HepG2 (cell line): ENCODE results near the gene TGM1. TPM values are rescaled to one million over a fixed set of nuclear protein-coding genes. Genes with fewer than 3 reads are reported as not detected.
A peak's percentile ranks its signal among the peaks of the same experiment; 100 is the strongest.

Experiments used
- ATAC-seq: fragments of 200-7000 bp; cut with Tn5 transposase; 3 replicates; pipeline ENCODE4 v1.9.1; 2020; ENCODE audit warnings: mild to moderate bottlenecking, moderate library complexity
- BruUV-seq: library from RNA; stranded (reverse); fragments of 400-500 nt; replicated peaks from 2 replicates; lab custom pipeline; 2021; lab: Mats Ljungman, UMichigan
- CTCF ChIA-PET: fragments of 300-600 bp; formaldehyde crosslinking; extraction: SDS; loops from one replicate; lab custom pipeline; 2021; ENCODE audit warnings: low total read pairs, inconsistent platforms, low intra/inter-chr PET ratio; lab: Yijun Ruan, JAX
- POLR2A ChIA-PET: fragments of 350-600 bp; sonication (Branson Sonifier 250); formaldehyde crosslinking; loops from one replicate; lab custom pipeline; 2020; ENCODE audit warnings: antibody characterized with exemption, inconsistent platforms; lab: Yijun Ruan, JAX
- DNase-seq: peaks from one replicate; pipeline ENCODE4 v3.0.0-alpha.2; 2015; ENCODE audit warnings: low spot score
- FAIRE-seq: peaks from 3 replicates; lab custom pipeline; 2011; peaks lifted over from hg19 to GRCh38; lab: Jason Lieb, UNC
- H2AFZ ChIP-seq: one replicate; pipeline ENCODE4 v1.6.1; 2011; ENCODE audit warnings: low read length, inconsistent platforms
- H3K27ac ChIP-seq: fragments of 300-600 bp; 3 replicates; pipeline ENCODE4 v1.8.0; 2011; ENCODE audit warnings: mixed run types, mild to moderate bottlenecking, mixed read lengths, low read length, inconsistent platforms; ENCODE audit not compliant: insufficient read depth; ENCODE audit errors: extremely low read length
- H3K27me3 ChIP-seq, 2 experiments: fragments of 200-600 bp in 1 of 2; 2 replicates in 1 of 2; 3 replicates in 1 of 2; pipeline versions ENCODE4 v1.6.0 to v1.8.0; 2011; ENCODE audit warnings: low read length in 2 of 2, mild to moderate bottlenecking in 2 of 2, moderate library complexity in 2 of 2, inconsistent platforms in 1 of 2; ENCODE audit not compliant: insufficient read depth in 2 of 2, control insufficient read depth in 1 of 2
- H3K36me3 ChIP-seq, 2 experiments: fragments of 200-600 bp in 1 of 2; replicated peaks in 1 of 2; 2 replicates in 1 of 2; 3 replicates in 1 of 2; pipeline versions ENCODE4 v1.5.1 to v1.8.0; 2011; ENCODE audit warnings: low read length in 2 of 2, inconsistent platforms in 1 of 2; ENCODE audit not compliant: insufficient read depth in 2 of 2, control insufficient read depth in 1 of 2
- H3K4me1 ChIP-seq: 2 replicates; pipeline ENCODE4 v1.5.1; 2012; ENCODE audit warnings: low read length, inconsistent platforms; ENCODE audit not compliant: insufficient read depth
- H3K4me2 ChIP-seq: 2 replicates; pipeline ENCODE4 v1.6.0; 2011; ENCODE audit warnings: low read depth, low read length, inconsistent platforms
- H3K4me3 ChIP-seq, 3 experiments: fragments of 200-600 bp in 1 of 3; sonication (generic), shearing (Covaris generic) in 1 of 3; replicated peaks in 1 of 3; 2 replicates each; pipeline ENCODE4 v1.5.1; 2011 to 2016; ENCODE audit warnings: low read length in 3 of 3, inconsistent platforms in 2 of 3, low read depth in 2 of 3, mild to moderate bottlenecking in 2 of 3, control low read depth in 1 of 3, mixed read lengths in 1 of 3; ENCODE audit not compliant: insufficient read depth in 1 of 3
- H3K79me2 ChIP-seq: one replicate; pipeline ENCODE4 v1.6.1; 2011; ENCODE audit warnings: low read length, inconsistent platforms; ENCODE audit not compliant: insufficient read depth
- H3K9ac ChIP-seq: 2 replicates; pipeline ENCODE4 v1.6.0; 2011; ENCODE audit warnings: mild to moderate bottlenecking, low read depth, low read length, inconsistent platforms; ENCODE audit not compliant: insufficient read depth
- H3K9me3 ChIP-seq: 2 replicates; pipeline ENCODE4 v1.5.1; 2012; ENCODE audit warnings: mild to moderate bottlenecking, low read length
- H4K20me1 ChIP-seq: 2 replicates; pipeline ENCODE4 v1.6.0; 2011; ENCODE audit warnings: inconsistent platforms, mild to moderate bottlenecking, low read length, moderate library complexity; ENCODE audit not compliant: insufficient read depth
- AGO2 ChIP-seq: fragments of 200-400 bp; formaldehyde crosslinking; optimal IDR thresholded peaks from 2 replicates; pipeline ENCODE3; 2017; ENCODE audit warnings: mild to moderate bottlenecking, low read depth, low read length, moderate library complexity
- FOXA1 ChIP-seq, 2 experiments: fragments of 450-650 bp in 1 of 2; sonication (generic) in 1 of 2; formaldehyde crosslinking in 1 of 2; IDR thresholded peaks; 2 replicates each; pipeline versions ENCODE4 v1.4.0 to v1.6.1; 2016 to 2020; ENCODE audit warnings: missing genetic modification reagents in 1 of 2
- GTF3A ChIP-seq: sonication (generic); formaldehyde crosslinking; conservative IDR thresholded peaks from 2 replicates; pipeline ENCODE4 v1.4.0; 2020; ENCODE audit warnings: mild to moderate bottlenecking, missing genetic modification reagents
- ZNF768 ChIP-seq: sonication (generic); formaldehyde crosslinking; IDR thresholded peaks from 2 replicates; pipeline ENCODE4 v1.4.0; 2020; ENCODE audit warnings: missing genetic modification reagents
- WGBS: methylation state at CpG from one replicate; pipeline ENCODE4 v1.1.6; 2017; ENCODE audit warnings: low lambda C conversion rate; 5-methylcytosine and 5-hydroxymethylcytosine counted together
- in situ Hi-C: cut with HindIII; loops from 2 replicates; pipeline ENCODE4 v1.10.0; 2017; ENCODE audit warnings: low pct_unique_long_range_greater_than_20kb; ENCODE audit not compliant: extremely low pct_ligation_motif_present
- intact Hi-C: fragments of 100-400 bp; cut with micrococcal nuclease; formaldehyde crosslinking; loops from one replicate; pipeline ENCODE4 v1.10.0; 2022; ENCODE audit not compliant: unreplicated experiment
- polyA plus RNA-seq, 8 experiments: library from polyadenylated mRNA; depleted of rRNA in 3 of 8; stranded (reverse) in 7 of 8; unstranded in 1 of 8; fragments of >200 nt; fragmentation: Illumina TruSeq in 4 of 8; extraction: Trizol in 4 of 8; gene quantifications; 2 replicates each; pipeline versions ENCODE4 v1.2.1 to v1.2.3, GENCODE V29; 2011 to 2016; ENCODE audit warnings: low read depth in 4 of 8, missing spikeins in 1 of 8, mixed read lengths in 1 of 8; ENCODE audit not compliant: insufficient read depth in 1 of 8
- total RNA-seq, 5 experiments: library from RNA; depleted of rRNA; stranded (reverse); fragments of >200 nt; fragmentation: Illumina TruSeq; extraction: Trizol; gene quantifications; 2 replicates each; pipeline ENCODE4 v1.2.3, GENCODE V29; 2016; ENCODE audit warnings: low read depth in 1 of 5
- TF ChIP-seq, protein P1 (sequence below): sonication (generic); formaldehyde crosslinking; IDR thresholded peaks from 2 replicates; pipeline ENCODE4 v1.5.1; 2020; ENCODE audit warnings: mild to moderate bottlenecking, missing genetic modification reagents
- TF ChIP-seq, protein P2 (sequence below): sonication (generic); formaldehyde crosslinking; conservative IDR thresholded peaks from 2 replicates; pipeline ENCODE4 v1.8.0; 2022; ENCODE audit warnings: mild to moderate bottlenecking, moderate library complexity, missing genetic modification reagents
- TF ChIP-seq, protein P3 (sequence below): sonication (generic); formaldehyde crosslinking; IDR thresholded peaks from 2 replicates; pipeline ENCODE4 v1.8.0; 2023; ENCODE audit warnings: mild to moderate bottlenecking, missing genetic modification reagents
- TF ChIP-seq, protein P4 (sequence below): sonication (generic); formaldehyde crosslinking; IDR thresholded peaks from 2 replicates; pipeline ENCODE4 v1.4.0; 2020; ENCODE audit warnings: missing genetic modification reagents

TGM1 gene
- total and polyA plus RNA-seq, 2 of the 13 experiments (the other 11 are each of a cell fraction or from before 2014, with no cell fraction given): 3.2 to 10.6 TPM

DNA sequence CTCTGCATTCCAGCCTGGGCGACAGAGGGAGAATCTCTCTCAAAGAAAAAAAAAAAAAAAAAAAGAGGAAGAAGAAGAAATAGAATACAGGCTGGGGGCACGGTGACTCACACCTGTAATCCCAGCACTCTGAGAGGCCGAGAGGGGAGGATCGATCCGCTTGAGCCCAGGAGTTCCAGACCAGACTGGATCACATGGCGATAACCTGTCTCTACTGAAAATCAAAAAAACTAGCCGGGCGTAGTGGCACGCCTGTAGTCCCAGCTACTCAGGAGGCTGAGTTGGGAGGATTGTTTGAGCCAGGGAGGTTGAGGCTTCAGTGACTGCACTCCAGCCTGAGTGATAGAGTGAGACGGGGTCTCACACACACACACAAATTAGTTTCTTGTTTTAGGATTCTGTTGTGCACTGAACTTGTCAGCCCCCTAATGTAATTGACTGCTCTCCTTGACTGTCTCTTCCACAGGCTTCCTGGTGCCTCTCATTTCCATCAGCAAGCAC, 19.6 kb downstream of the TGM1 start:
- H3K27ac ChIP-seq: peak overlapping the region; percentile 91
- FAIRE-seq (peak; percentile 15), ATAC-seq (peak; percentile 12), DNase-seq (peak; percentile 72)
- peak overlapping the region; percentile 77 for H3K9ac ChIP-seq
- H3K9me3 ChIP-seq: no peaks in the 10 kb centered on the region
- in situ Hi-C loops: loop anchor here (5.0 to 10.0 kb wide), 2 partner anchors 54 to 191 kb away; partner anchors contain the start of genes DHRS1 and NOP9
- H3K4me1 ChIP-seq: peaks cover 47% of the 10 kb centered on the region
- H3K36me3 ChIP-seq: peaks cover 18 to 28% of the 10 kb centered on the region in 2 experiments
- intact Hi-C loops: loop anchor here (1.0 to 2.0 kb wide), 5 partner anchors 28 to 187 kb away; partner anchors contain the start of genes IPO4 and RABGGTA
- ChIA-PET POLR2A (interaction anchor here (0.7 to 18.0 kb wide), 42 partner anchors 9 to 937 kb away, joined by 3 to 850 read pairs (median 20); partner anchors contain the start of genes BCL2L2, CBLN3, CHMP4A and CIDEB), CTCF (interaction anchor here (1.3 to 5.4 kb wide), 9 partner anchors 9 to 188 kb away, joined by 3 to 217 read pairs (median 7); partner anchors contain the start of genes CIDEB, DHRS1, MDP1 and NOP9)
- H3K4me2 ChIP-seq: peak overlapping the region; percentile 87
- H4K20me1 ChIP-seq: 0 out of 2 replicates have a peak, but pooled peaks cover 3% of the 10 kb centered on the region
- WGBS: 29% methylated on average over 10 of the region's 10 CpGs
- no peaks in the 10 kb centered on the region; a peak in 1 of 5 replicates for H3K27me3 ChIP-seq
- peak overlapping the region; percentile 58 for H2AFZ ChIP-seq
- no TSS peak for BruUV-seq
- peak overlapping the region; percentile 47 to 81 (median 71) for H3K4me3 ChIP-seq
- H3K79me2 ChIP-seq: peaks cover 11% of the 10 kb centered on the region
- TF ChIP-seq, protein P1, sequence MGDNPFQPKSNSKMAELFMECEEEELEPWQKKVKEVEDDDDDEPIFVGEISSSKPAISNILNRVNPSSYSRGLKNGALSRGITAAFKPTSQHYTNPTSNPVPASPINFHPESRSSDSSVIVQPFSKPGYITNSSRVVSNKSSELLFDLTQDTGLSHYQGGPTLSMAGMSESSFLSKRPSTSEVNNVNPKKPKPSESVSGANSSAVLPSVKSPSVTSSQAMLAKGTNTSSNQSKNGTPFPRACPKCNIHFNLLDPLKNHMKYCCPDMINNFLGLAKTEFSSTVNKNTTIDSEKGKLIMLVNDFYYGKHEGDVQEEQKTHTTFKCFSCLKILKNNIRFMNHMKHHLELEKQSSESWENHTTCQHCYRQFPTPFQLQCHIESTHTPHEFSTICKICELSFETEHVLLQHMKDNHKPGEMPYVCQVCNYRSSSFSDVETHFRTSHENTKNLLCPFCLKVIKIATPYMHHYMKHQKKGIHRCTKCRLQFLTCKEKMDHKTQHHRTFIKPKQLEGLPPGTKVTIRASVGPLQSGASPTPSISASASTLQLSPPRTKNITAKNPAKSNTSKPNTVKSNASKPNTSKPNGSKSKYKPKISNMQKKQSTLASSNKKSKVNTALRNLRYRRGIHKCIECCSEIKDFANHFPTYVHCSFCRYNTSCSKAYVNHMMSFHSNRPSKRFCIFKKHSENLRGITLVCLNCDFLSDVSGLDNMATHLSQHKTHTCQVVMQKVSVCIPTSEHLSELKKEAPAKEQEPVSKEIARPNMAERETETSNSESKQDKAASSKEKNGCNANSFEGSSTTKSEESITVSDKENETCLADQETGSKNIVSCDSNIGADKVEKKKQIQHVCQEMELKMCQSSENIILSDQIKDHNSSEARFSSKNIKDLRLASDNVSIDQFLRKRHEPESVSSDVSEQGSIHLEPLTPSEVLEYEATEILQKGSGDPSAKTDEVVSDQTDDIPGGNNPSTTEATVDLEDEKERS (CRISPR knock-in tag): no peak
- no peak for TF ChIP-seq FOXA1 (IDR thresholded peaks at IDR 0.05)
- no peak for TF ChIP-seq FOXA1 (CRISPR knock-in tag; IDR thresholded peaks at IDR 0.05)
- no peak for TF ChIP-seq ZNF768
- TF ChIP-seq, protein P2, sequence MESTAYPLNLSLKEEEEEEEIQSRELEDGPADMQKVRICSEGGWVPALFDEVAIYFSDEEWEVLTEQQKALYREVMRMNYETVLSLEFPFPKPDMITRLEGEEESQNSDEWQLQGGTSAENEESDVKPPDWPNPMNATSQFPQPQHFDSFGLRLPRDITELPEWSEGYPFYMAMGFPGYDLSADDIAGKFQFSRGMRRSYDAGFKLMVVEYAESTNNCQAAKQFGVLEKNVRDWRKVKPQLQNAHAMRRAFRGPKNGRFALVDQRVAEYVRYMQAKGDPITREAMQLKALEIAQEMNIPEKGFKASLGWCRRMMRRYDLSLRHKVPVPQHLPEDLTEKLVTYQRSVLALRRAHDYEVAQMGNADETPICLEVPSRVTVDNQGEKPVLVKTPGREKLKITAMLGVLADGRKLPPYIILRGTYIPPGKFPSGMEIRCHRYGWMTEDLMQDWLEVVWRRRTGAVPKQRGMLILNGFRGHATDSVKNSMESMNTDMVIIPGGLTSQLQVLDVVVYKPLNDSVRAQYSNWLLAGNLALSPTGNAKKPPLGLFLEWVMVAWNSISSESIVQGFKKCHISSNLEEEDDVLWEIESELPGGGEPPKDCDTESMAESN: no peak
- TF ChIP-seq, protein P3, sequence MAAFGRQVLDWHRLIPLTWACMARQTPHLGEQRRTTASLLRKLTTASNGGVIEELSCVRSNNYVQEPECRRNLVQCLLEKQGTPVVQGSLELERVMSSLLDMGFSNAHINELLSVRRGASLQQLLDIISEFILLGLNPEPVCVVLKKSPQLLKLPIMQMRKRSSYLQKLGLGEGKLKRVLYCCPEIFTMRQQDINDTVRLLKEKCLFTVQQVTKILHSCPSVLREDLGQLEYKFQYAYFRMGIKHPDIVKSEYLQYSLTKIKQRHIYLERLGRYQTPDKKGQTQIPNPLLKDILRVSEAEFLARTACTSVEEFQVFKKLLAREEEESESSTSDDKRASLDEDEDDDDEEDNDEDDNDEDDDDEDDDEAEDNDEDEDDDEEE (CRISPR knock-in tag): no peak
- TF ChIP-seq GTF3A (CRISPR knock-in tag): no peak
- TF ChIP-seq, protein P4, sequence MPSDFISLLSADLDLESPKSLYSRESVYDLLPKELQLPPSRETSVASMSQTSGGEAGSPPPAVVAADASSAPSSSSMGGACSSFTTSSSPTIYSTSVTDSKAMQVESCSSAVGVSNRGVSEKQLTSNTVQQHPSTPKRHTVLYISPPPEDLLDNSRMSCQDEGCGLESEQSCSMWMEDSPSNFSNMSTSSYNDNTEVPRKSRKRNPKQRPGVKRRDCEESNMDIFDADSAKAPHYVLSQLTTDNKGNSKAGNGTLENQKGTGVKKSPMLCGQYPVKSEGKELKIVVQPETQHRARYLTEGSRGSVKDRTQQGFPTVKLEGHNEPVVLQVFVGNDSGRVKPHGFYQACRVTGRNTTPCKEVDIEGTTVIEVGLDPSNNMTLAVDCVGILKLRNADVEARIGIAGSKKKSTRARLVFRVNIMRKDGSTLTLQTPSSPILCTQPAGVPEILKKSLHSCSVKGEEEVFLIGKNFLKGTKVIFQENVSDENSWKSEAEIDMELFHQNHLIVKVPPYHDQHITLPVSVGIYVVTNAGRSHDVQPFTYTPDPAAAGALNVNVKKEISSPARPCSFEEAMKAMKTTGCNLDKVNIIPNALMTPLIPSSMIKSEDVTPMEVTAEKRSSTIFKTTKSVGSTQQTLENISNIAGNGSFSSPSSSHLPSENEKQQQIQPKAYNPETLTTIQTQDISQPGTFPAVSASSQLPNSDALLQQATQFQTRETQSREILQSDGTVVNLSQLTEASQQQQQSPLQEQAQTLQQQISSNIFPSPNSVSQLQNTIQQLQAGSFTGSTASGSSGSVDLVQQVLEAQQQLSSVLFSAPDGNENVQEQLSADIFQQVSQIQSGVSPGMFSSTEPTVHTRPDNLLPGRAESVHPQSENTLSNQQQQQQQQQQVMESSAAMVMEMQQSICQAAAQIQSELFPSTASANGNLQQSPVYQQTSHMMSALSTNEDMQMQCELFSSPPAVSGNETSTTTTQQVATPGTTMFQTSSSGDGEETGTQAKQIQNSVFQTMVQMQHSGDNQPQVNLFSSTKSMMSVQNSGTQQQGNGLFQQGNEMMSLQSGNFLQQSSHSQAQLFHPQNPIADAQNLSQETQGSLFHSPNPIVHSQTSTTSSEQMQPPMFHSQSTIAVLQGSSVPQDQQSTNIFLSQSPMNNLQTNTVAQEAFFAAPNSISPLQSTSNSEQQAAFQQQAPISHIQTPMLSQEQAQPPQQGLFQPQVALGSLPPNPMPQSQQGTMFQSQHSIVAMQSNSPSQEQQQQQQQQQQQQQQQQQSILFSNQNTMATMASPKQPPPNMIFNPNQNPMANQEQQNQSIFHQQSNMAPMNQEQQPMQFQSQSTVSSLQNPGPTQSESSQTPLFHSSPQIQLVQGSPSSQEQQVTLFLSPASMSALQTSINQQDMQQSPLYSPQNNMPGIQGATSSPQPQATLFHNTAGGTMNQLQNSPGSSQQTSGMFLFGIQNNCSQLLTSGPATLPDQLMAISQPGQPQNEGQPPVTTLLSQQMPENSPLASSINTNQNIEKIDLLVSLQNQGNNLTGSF (CRISPR knock-in tag): 0 out of 2 replicates have a peak, but pooled peaks have one; percentile 59
- no peak for TF ChIP-seq AGO2
